ENCODE measurements around the gene P2RY13.

P2RY13 gene

DNA sequence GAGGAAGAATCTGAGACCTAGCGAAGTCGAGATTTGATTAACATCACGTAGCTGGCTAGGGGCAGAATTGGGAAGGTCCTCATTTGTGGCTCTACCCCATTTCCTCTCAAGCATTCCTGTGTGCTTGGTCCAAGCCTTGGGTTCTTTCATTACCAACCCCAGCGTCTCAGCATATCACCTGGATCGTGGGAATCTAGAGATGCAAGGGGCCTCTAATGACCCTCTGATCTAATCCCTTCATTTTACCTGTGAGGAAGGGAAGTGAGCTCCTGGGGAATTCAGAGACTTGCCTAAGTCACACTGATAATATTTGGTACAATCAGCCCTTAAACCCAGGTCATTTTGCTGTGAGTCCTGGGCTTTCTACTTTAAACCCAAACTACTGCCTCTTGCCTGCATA is 14.8 kb downstream of the P2RY13 start:
- Mint-ChIP-seq H3K9me3 (no peaks in the 10 kb centered on the region), H3K4me1 (no peaks in the 10 kb centered on the region), H3K36me3 (no peaks in the 10 kb centered on the region), H3K27me3 (no peaks in the 10 kb centered on the region), H3K27ac (no peak overlapping the region), H3K4me3 (no peak overlapping the region)
- ATAC-seq (replicated peaks), result no peak
- DNase-seq, result no peak

GRCh38 chr3:151314137-151314536 is 15.2 kb downstream of the P2RY13 start:
- DNase-seq, result no peak
- no peak overlapping the region for H3K4me3 Mint-ChIP-seq
- no peaks in the 10 kb centered on the region for H3K9me3 Mint-ChIP-seq
- no peak for ATAC-seq (replicated peaks)
- no peaks in the 10 kb centered on the region for H3K36me3 Mint-ChIP-seq
- no peaks in the 10 kb centered on the region for H3K4me1 Mint-ChIP-seq
- no peaks in the 10 kb centered on the region for H3K27me3 Mint-ChIP-seq
- no peak overlapping the region for H3K27ac Mint-ChIP-seq

DNA sequence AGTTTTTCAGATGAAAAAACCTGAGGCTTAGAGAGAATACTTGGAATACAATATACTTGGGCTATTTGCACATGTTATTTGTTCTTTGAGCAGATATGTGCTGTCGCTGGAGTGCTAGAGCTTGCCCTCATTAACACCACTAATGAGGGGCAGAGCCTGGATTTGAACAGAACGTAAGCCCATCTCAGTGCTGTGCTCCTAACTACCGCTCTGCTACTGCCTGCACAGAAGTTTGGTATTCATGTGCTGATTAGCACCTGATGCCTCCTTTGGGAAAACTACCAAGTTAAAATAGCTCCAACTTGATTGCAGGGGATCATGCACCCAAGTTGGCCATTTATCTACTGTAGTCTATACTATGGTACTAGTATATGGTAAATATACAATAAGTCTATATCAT is 16.4 kb downstream of the P2RY13 start:
- no peak overlapping the region for H3K4me3 Mint-ChIP-seq
- H3K36me3 Mint-ChIP-seq, result no peaks in the 10 kb centered on the region
- no peak overlapping the region for H3K27ac Mint-ChIP-seq
- H3K9me3 Mint-ChIP-seq, result no peaks in the 10 kb centered on the region
- no peaks in the 10 kb centered on the region for H3K27me3 Mint-ChIP-seq
- H3K4me1 Mint-ChIP-seq, result no peaks in the 10 kb centered on the region
- no peak for ATAC-seq (replicated peaks)
- DNase-seq, result no peak

GRCh38 chr3:151309566-151309965 is 19.8 kb downstream of the P2RY13 start:
- no peak for ATAC-seq (replicated peaks)
- Mint-ChIP-seq H3K9me3 (no peaks in the 10 kb centered on the region), H3K27me3 (no peaks in the 10 kb centered on the region), H3K4me3 (no peak overlapping the region), H3K4me1 (no peaks in the 10 kb centered on the region), H3K27ac (no peak overlapping the region), H3K36me3 (no peaks in the 10 kb centered on the region)
- no peak for DNase-seq

DNA sequence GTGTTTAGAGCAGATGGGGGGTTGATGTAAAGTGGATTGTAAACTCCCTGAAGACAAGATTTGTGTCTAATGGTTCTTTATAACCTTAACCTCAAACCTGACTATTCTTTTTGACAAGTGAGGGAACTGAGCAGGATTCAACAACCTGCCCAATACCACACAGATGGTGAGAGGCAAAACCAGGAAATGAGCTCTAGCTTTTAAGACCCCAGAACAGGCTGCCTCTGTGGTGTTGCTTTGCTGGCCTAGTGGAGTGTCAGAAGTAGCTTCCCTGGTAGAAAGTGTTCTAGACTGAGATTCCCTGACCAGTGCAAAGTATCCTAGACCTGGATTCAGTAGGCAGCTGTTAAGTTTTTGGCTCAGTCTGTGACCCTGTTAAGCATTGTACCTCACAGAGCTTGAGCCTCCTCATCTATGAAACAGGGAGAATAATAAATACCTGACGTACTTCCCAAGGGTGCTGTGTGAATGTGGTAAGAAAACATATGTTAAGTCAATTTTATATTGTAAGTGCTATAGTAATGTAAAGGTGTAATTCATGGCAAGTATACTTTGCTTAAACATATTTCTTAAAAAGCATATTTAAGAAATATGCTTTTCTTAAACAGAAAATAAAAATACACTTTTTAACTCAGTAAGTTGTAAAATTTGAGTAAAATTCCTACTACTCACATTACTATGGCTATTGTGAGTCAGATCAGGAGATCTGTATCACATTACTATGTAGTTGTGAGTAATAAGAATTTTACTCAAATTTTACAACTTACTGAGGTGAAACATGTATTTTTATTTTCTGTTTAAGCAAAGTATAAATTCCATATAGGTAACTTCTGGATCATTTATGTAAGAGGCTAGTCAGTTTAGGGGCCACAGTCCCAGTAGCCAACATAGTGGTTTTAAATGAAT is 21.5 kb downstream of the P2RY13 start:
- Mint-ChIP-seq H3K27me3 (peaks cover 0 to 7% of the 10 kb centered on the region in 2 donors), H3K36me3 (no peaks in the 10 kb centered on the region), H3K9me3 (no peaks in the 10 kb centered on the region), H3K27ac (no peak overlapping the region), H3K4me3 (no peak overlapping the region), H3K4me1 (no peaks in the 10 kb centered on the region)
- ATAC-seq (replicated peaks) (no peak), DNase-seq (no peak)

GRCh38 chr3:151307131-151307530 is 22.2 kb downstream of the P2RY13 start:
- Mint-ChIP-seq H3K27ac (no peak overlapping the region), H3K27me3 (peaks cover 0 to 10% of the 10 kb centered on the region in 2 donors), H3K9me3 (no peaks in the 10 kb centered on the region), H3K4me1 (no peaks in the 10 kb centered on the region), H3K4me3 (no peak overlapping the region), H3K36me3 (no peaks in the 10 kb centered on the region)
- no peak for ATAC-seq (replicated peaks)
- DNase-seq, result no peak

DNA sequence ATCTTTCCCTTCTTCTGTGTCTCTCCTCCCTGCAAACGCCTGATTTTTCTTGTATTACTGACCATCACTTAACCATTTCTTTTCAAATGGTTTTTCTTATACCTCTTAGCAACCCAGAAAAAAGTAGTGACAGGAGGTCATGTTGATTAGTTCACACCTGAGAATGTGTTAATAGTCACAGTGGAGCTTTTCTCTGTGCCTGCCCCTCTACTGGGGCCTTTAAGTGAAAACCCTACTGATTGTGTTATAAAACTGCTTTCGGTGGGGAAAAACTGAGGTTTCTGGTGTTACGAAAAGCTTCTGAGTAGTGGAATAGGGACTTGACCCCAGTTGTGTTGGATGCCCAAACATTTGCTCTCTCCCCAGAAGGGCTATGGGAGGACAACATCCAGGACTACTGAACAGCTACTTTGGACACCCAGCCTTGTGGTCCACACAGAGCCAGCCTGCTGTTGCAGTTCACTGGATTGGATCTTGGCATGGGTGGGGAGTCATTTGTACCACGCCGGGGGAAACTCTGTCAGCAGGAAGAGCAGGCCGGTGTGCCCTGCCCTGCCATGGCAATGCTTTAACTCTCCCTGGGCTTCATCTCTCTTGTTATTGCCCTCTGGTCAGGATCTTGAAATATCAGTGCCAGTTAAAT is 23.1 kb downstream of the P2RY13 start:
- no peaks in the 10 kb centered on the region for H3K4me1 Mint-ChIP-seq
- H3K4me3 Mint-ChIP-seq, result no peak overlapping the region
- H3K36me3 Mint-ChIP-seq, result no peaks in the 10 kb centered on the region
- H3K27me3 Mint-ChIP-seq, result peaks cover 0 to 10% of the 10 kb centered on the region in 2 donors
- no peak for ATAC-seq (replicated peaks)
- no peak for DNase-seq
- no peaks in the 10 kb centered on the region for H3K9me3 Mint-ChIP-seq
- H3K27ac Mint-ChIP-seq, result no peak overlapping the region

- Mint-ChIP-seq H3K27me3 (peaks cover 0 to 10% of the 10 kb centered on the region in 2 donors), H3K27ac (no peak overlapping the region), H3K36me3 (no peaks in the 10 kb centered on the region), H3K9me3 (no peaks in the 10 kb centered on the region), H3K4me1 (no peaks in the 10 kb centered on the region), H3K4me3 (no peak overlapping the region)
- DNase-seq (no peak), ATAC-seq (replicated peaks) (no peak)
Measured at GRCh38 chr3:151305775-151306151, 23.6 kb downstream of the P2RY13 start.

GRCh38 chr3:151305060-151305774 is 24.1 kb downstream of the P2RY13 start:
- ATAC-seq (replicated peaks) (no peak), DNase-seq (no peak)
- Mint-ChIP-seq H3K27me3 (peaks cover 0 to 10% of the 10 kb centered on the region in 2 donors), H3K4me1 (no peaks in the 10 kb centered on the region), H3K9me3 (no peaks in the 10 kb centered on the region), H3K27ac (no peak overlapping the region), H3K4me3 (no peak overlapping the region), H3K36me3 (no peaks in the 10 kb centered on the region)

DNA sequence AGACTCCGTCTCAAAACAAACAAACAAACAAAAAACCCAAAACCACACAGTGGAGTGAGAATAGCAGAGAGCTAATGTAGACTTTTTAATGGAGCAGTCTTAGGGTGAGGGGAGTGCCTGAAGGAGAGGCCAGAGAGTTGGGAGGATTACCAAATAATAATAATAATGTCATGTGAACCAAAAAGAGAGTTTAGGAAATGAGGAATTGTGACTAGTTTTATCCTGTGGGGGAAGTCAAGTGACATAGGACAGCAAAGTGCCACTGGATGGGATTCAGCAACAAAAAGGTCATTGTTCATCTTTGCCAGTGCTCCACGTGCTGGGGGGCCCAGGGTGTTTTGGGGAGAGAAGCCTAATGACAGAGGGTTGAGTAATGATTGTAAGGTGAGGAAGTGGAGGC is 25.6 kb downstream of the P2RY13 start:
- Mint-ChIP-seq H3K36me3 (no peaks in the 10 kb centered on the region), H3K4me3 (no peak overlapping the region), H3K4me1 (no peaks in the 10 kb centered on the region), H3K27ac (no peak overlapping the region), H3K9me3 (no peaks in the 10 kb centered on the region), H3K27me3 (peaks cover 0 to 10% of the 10 kb centered on the region in 2 donors)
- no peak for ATAC-seq (replicated peaks)
- DNase-seq, result no peak

DNA sequence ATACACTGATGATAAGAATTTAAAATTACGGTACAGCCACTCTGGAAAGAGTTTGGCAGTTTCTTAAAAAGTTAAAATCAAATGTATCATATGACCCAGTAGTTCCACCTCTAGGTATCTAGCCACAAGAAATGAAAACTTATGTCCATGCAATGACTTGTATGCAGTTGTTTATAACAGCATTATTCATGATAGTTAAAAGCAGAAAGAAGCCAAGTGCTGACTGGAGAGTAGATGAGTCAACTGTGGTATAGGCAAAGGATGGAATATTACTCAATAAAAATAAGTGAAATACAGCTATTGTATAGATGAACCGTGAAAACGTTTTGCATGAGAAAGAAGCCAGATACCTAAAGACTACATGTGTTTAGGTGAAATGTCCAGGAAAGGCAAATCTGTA is 27.6 kb downstream of the P2RY13 start:
- no peak for DNase-seq
- no peak overlapping the region for H3K27ac Mint-ChIP-seq
- no peaks in the 10 kb centered on the region for H3K4me1 Mint-ChIP-seq
- peaks cover 0 to 10% of the 10 kb centered on the region in 2 donors for H3K27me3 Mint-ChIP-seq
- H3K36me3 Mint-ChIP-seq, result no peaks in the 10 kb centered on the region
- no peak overlapping the region for H3K4me3 Mint-ChIP-seq
- no peak for ATAC-seq (replicated peaks)
- no peaks in the 10 kb centered on the region for H3K9me3 Mint-ChIP-seq

DNA sequence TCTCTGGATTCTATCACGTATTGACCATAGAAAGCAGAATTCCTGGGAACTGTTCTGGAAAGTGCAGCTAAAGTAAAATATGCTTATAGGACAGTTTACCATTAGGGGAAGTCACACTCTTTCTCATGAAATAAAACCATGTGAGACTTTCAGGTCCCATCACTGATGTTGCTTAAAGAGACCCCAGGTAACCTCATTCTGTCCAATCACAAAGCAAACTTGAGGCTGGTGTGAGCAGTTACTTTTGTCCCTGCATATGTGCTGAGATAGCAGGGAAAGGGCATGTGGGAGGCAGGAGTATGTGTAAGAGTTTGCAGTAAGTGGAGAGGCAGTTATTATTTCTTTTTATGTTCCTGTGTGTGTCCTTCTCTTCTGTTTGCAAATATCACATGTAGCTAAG is 28.8 kb downstream of the P2RY13 start:
- Mint-ChIP-seq H3K9me3 (no peaks in the 10 kb centered on the region), H3K4me3 (no peak overlapping the region), H3K27ac (no peak overlapping the region), H3K4me1 (no peaks in the 10 kb centered on the region), H3K36me3 (no peaks in the 10 kb centered on the region), H3K27me3 (peaks cover 0 to 10% of the 10 kb centered on the region in 2 donors)
- DNase-seq (no peak), ATAC-seq (replicated peaks) (no peak)

DNA sequence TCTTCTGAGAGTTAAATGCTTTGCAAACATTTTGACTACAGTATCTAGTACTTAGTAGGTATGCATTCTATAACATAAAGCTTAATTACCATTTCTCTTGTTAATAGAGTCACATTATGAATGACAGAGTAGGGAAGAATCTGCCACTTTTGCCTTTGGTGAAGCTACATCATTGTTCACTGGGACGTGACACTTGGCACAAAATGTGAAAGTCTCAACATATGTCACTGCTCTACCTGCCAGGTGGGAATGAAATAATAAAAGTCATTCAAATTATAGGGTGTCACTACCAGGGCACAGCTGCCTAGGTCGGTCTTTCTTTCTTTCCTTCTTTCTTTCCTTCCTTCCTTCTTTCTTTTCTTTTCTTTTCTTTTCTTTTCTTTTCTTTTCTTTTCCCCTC is 30.3 kb downstream of the P2RY13 start:
- Mint-ChIP-seq H3K27me3 (peaks cover 0 to 10% of the 10 kb centered on the region in 2 donors), H3K27ac (no peak overlapping the region), H3K36me3 (no peaks in the 10 kb centered on the region), H3K4me1 (no peaks in the 10 kb centered on the region), H3K4me3 (no peak overlapping the region), H3K9me3 (no peaks in the 10 kb centered on the region)
- ATAC-seq (replicated peaks), result no peak
- no peak for DNase-seq

GRCh38 chr3:151297429-151297828 is 31.9 kb downstream of the P2RY13 start:
- Mint-ChIP-seq H3K9me3 (no peaks in the 10 kb centered on the region), H3K36me3 (no peaks in the 10 kb centered on the region), H3K27me3 (no peaks in the 10 kb centered on the region), H3K4me1 (no peaks in the 10 kb centered on the region), H3K4me3 (no peak overlapping the region), H3K27ac (no peak overlapping the region)
- DNase-seq, result no peak
- ATAC-seq (replicated peaks), result no peak

- Mint-ChIP-seq H3K4me3 (no peak overlapping the region), H3K27ac (no peak overlapping the region)
Measured at GRCh38 chr3:151296226-151296625, 33.1 kb downstream of the P2RY13 start.

More at GRCh38 chr3:151296226-151296625, 33.1 kb downstream of the P2RY13 start:
- no peaks in the 10 kb centered on the region for H3K9me3 Mint-ChIP-seq
- no peak for ATAC-seq (replicated peaks)
- H3K27me3 Mint-ChIP-seq, result no peaks in the 10 kb centered on the region
- DNase-seq, result no peak
- no peaks in the 10 kb centered on the region for H3K4me1 Mint-ChIP-seq
- no peaks in the 10 kb centered on the region for H3K36me3 Mint-ChIP-seq

All from stimulated activated naive B cell treated with anti-CD40 and anti-IgM and Interleukin-4, amounts not matched to agents 10 μg/mL and 1 μg/mL and 100 μg/mL, for 72 hours (primary cell).